Type B pancreatic cell (in vitro differentiated cells): Measurements from ENCODE around the gene COL4A5. TPM values are rescaled to one million over a fixed set of nuclear protein-coding genes. Genes with fewer than 3 reads are reported as not detected.
A peak's percentile ranks its signal among the peaks of the same experiment; 100 is the strongest.

Source experiments
- DNase-seq: peaks from one replicate; pipeline ENCODE4 v3.0.0; 2021; ENCODE audit warnings: mixed read lengths; ENCODE audit not compliant: unreplicated experiment; ENCODE audit errors: extremely low spot score
- H3K27ac Mint-ChIP-seq: 2 replicates; pipeline ENCODE4 v1.8.0; 2021; ENCODE audit warnings: mild to moderate bottlenecking, mixed read lengths
- H3K27me3 Mint-ChIP-seq: 2 replicates; pipeline ENCODE4 v1.8.0; 2021; ENCODE audit warnings: mixed read lengths
- H3K36me3 Mint-ChIP-seq: 2 replicates; pipeline ENCODE4 v1.8.0; 2021; ENCODE audit warnings: mixed read lengths
- H3K4me1 Mint-ChIP-seq: one replicate; pipeline ENCODE4 v1.8.0; 2021; ENCODE audit warnings: mixed read lengths; ENCODE audit not compliant: unreplicated experiment
- H3K4me3 Mint-ChIP-seq: 2 replicates; pipeline ENCODE4 v1.8.0; 2021; ENCODE audit warnings: mild to moderate bottlenecking, mixed read lengths
- H3K9me3 Mint-ChIP-seq: 2 replicates; pipeline ENCODE4 v1.8.0; 2021; ENCODE audit warnings: mixed read lengths
- total RNA-seq: library from RNA; stranded (reverse); gene quantifications from 2 replicates; pipeline ENCODE4 v1.2.1, GENCODE V29; 2021; ENCODE audit warnings: low replicate concordance
- TF ChIP-seq, protein P1 (sequence below): fragments of 200-600 bp; sonication (generic); conservative IDR thresholded peaks from 2 replicates; pipeline ENCODE4 v1.5.0; 2021; ENCODE audit warnings: antibody characterized with exemption, mild to moderate bottlenecking

The COL4A5 gene
- total RNA-seq, 1 donor from 2014 or later: 167 TPM

DNA sequence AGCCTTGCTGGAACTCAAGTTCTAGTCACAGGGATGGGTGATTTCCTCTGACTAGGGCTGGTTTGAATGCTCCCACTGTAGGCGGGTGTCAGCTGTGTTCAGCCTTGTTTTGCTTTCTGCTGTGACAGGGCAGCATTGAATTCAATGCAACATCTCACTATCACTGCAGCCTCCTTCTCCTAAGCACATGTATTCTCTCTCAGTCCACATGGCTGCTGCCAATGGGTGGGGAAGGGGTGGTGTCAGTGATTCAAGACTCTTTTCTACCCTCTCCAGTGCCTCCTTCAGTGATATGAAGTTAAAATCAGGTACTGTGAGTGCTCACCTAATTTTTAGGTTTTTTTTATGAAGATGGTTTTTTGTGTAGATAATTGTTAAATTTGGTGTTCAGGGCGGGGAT lies 46.3 kb downstream of the COL4A5 start:
- TF ChIP-seq, protein P1, sequence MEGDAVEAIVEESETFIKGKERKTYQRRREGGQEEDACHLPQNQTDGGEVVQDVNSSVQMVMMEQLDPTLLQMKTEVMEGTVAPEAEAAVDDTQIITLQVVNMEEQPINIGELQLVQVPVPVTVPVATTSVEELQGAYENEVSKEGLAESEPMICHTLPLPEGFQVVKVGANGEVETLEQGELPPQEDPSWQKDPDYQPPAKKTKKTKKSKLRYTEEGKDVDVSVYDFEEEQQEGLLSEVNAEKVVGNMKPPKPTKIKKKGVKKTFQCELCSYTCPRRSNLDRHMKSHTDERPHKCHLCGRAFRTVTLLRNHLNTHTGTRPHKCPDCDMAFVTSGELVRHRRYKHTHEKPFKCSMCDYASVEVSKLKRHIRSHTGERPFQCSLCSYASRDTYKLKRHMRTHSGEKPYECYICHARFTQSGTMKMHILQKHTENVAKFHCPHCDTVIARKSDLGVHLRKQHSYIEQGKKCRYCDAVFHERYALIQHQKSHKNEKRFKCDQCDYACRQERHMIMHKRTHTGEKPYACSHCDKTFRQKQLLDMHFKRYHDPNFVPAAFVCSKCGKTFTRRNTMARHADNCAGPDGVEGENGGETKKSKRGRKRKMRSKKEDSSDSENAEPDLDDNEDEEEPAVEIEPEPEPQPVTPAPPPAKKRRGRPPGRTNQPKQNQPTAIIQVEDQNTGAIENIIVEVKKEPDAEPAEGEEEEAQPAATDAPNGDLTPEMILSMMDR: no peak

DNA sequence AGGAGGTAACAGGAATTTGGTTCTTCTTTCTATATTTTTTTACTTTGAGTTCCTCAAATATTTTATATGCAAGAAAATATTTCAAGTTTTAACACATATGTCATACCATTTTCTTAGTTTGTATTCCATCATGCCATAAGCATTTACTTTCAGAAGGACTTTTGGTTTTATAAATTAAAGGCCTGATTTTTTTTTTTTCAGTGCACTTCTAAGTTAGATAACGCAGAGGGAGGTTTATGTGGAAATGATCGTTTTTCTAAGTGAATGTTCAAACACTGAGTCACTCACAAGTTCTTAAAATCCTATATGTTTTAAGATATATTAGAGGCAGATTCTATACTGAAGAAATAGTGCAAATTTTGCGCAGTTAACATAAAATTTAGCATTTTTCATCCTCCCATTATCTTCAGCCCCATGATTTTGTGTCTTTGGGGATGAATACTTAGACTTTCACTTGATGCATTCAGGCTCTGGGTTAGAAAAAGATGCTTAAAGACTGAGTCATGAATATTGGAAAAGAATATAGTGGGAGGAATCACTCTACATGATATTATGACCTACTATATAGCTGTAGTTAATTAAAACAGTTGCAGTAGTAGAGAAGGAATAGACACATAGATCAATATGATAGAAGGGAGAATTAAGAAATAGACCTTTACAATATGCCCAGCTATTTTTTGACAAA lies 54.9 kb downstream of the COL4A5 start:
- Mint-ChIP-seq H3K4me3 (no peak overlapping the region), H3K36me3 (no peaks in the 10 kb centered on the region), H3K27ac (no peak overlapping the region)

More for the DNA sequence above, 46.3 kb downstream of the COL4A5 start:
- Mint-ChIP-seq H3K36me3 (peaks cover 26% of the 10 kb centered on the region), H3K27ac (no peak overlapping the region), H3K4me3 (no peak overlapping the region), H3K27me3 (no peaks in the 10 kb centered on the region), H3K9me3 (no peaks in the 10 kb centered on the region), H3K4me1 (peaks cover 4% of the 10 kb centered on the region)
- DNase-seq: no peak

DNA sequence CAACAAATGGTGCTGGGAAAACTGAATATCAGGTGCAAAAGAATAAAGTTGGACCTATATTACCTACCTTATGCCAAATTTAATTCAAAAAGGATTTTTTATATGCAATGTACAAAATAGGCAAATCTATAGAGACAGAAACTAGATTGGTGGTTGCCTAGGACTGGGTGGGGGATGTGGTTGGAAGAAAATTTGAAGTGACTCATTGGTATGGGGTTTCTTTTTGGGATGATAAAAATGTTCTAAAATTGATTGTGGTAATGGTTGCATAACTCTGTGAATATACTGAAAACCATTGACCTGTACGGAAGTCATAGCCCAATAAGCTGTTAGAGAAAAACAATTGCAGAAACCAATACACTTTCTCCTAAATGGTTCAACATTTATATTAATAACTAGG lies 72.1 kb downstream of the COL4A5 start:
- Mint-ChIP-seq H3K36me3 (peaks cover 18% of the 10 kb centered on the region), H3K4me1 (peaks cover 6% of the 10 kb centered on the region), H3K4me3 (no peak overlapping the region), H3K27me3 (no peaks in the 10 kb centered on the region), H3K27ac (no peak overlapping the region), H3K9me3 (peaks cover 9% of the 10 kb centered on the region)
- no peak for DNase-seq
- TF ChIP-seq, protein P1: no peak

More for the DNA sequence above, 54.9 kb downstream of the COL4A5 start:
- DNase-seq: no peak
- Mint-ChIP-seq H3K4me1 (no peaks in the 10 kb centered on the region), H3K27me3 (no peaks in the 10 kb centered on the region), H3K9me3 (no peaks in the 10 kb centered on the region)
- TF ChIP-seq, protein P1: no peak

GRCh38 chrX:108516184-108516583 lies 76.5 kb downstream of the COL4A5 start:
- Mint-ChIP-seq H3K4me3 (peak overlapping the region; percentile 44), H3K27ac (peak overlapping the region; percentile 45), H3K4me1 (peaks cover 6% of the 10 kb centered on the region), H3K27me3 (no peaks in the 10 kb centered on the region), H3K9me3 (peaks cover 5% of the 10 kb centered on the region), H3K36me3 (peaks cover 15% of the 10 kb centered on the region)
- no peak for DNase-seq
- TF ChIP-seq, protein P1: no peak

- H3K4me1 Mint-ChIP-seq: no peaks in the 10 kb centered on the region
- H3K4me3 Mint-ChIP-seq: no peak overlapping the region
- no peak overlapping the region for H3K27ac Mint-ChIP-seq
- TF ChIP-seq, protein P1: no peak
- no peaks in the 10 kb centered on the region for H3K27me3 Mint-ChIP-seq
- H3K36me3 Mint-ChIP-seq: peaks cover 38% of the 10 kb centered on the region
- DNase-seq: no peak
- peaks cover 5% of the 10 kb centered on the region for H3K9me3 Mint-ChIP-seq
These were observed 88.1 kb downstream of the COL4A5 start for GRCh38 chrX:108527724-108528123.
